Suprapubic skin (tissue), 4 donors: ENCODE results near the gene SHC3. TPM values are rescaled to one million over a fixed set of nuclear protein-coding genes. Genes with fewer than 3 reads are reported as not detected.

Experiments
- total RNA-seq, 4 donors: library from RNA; depleted of rRNA; stranded (reverse); fragments of >200 nt; gene quantifications; one replicate each; pipeline ENCODE4 v1.1.0, GENCODE V29; 2016

Gene SHC3
- total RNA-seq, 4 donors from 2014 or later: 1.7 to 6.0 (median 3.2) TPM

Other genes with a start within 250 kb of the SHC3 start
- gene S1PR3, start 187.3 kb downstream of the SHC3 start, total RNA-seq: 10 to 100 TPM in 1 of 4 donors, 1 to 10 TPM in 3; 4.3 to 13.5 (median 5.6) TPM
- gene CKS2, start 132.4 kb upstream of the SHC3 start, total RNA-seq: 10 to 100 TPM in 3 of 4 donors, 1 to 10 TPM in 1; 8.6 to 35.4 (median 26.8) TPM
- gene SECISBP2, start 139.7 kb upstream of the SHC3 start, total RNA-seq: 100 to 1,000 TPM in 1 of 4 donors, 10 to 100 TPM in 3; 43.6 to 111 (median 60.8) TPM